Measurements from ENCODE around the gene EVI2B. TPM values are rescaled to one million over a fixed set of nuclear protein-coding genes. Genes with fewer than 3 reads are reported as not detected.

EVI2B gene
- total and polyA plus RNA-seq, 2 of the 4 experiments (the other 2 are of a cell fraction) = under 0.01 to 0.17 TPM

- peaks cover 14 to 26% of the 10 kb centered on the region in 2 experiments for H3K79me1 ChIP-seq (ENCODE audit: low read depth in 1 of 2, low read length in 2 of 2)
- no peak overlapping the region for H3K27ac ChIP-seq (ENCODE audit: insufficient read depth, low read length)
- dilution Hi-C loops (cut with HindIII; ENCODE audit: low sequenced_read_pairs, unreplicated experiment) = no loop called here
- in situ Hi-C loops (cut with MboI; ENCODE audit: low sequenced_read_pairs) = no loop called here
- no peaks in the 10 kb centered on the region; the same call in 1 of the 2 replicates for H3K9me1 ChIP-seq (ENCODE audit: insufficient read depth, low read length)
- no peak overlapping the region for H2AFZ ChIP-seq (replicated peaks; ENCODE audit: low read length, poor library complexity)
- H2BK120ac ChIP-seq (ENCODE audit: low read depth, low read length) = no peak overlapping the region
- ChIA-PET CTCF (no interaction called here), POLR2A (ENCODE audit: unreplicated experiment) (interaction anchor here (0.5 kb wide), 1 partner anchor 12 kb away, joined by 4 read pairs; no protein-coding TSS in a partner anchor)
- DNase-seq (no peak), ATAC-seq (ENCODE audit: low read depth) (no peak)
- H3K4ac ChIP-seq (ENCODE audit: low read depth, low read length) = no peak overlapping the region
- H2BK15ac ChIP-seq (ENCODE audit: low read depth, low read length) = no peak overlapping the region
- no peak overlapping the region for H4K5ac ChIP-seq (ENCODE audit: low read depth, low read length)
- H4K20me1 ChIP-seq (ENCODE audit: insufficient read depth, low read length) = no peaks in the 10 kb centered on the region; the same call in 1 of the 2 replicates
- no peak overlapping the region for H3K9ac ChIP-seq (ENCODE audit: low read depth, low read length)
- no peak overlapping the region for H4K91ac ChIP-seq (ENCODE audit: insufficient read depth, low read depth, low read length)
- no peak overlapping the region for H2AK5ac ChIP-seq (ENCODE audit: low read depth, low read length)
- H3K4me1 ChIP-seq (ENCODE audit: control insufficient read depth, insufficient read depth, low read length) = no peaks in the 10 kb centered on the region
- TF ChIP-seq POLR2A (IDR thresholded peaks at IDR 0.05; ENCODE audit: low read depth, low read length) = no peak
- no peak for TF ChIP-seq FOS (IDR thresholded peaks at IDR 0.05; ENCODE audit: low read depth, low read length)
- H3K23ac ChIP-seq (ENCODE audit: low read depth, low read length) = no peak overlapping the region
- H4K8ac ChIP-seq (ENCODE audit: low read depth in 2 of 2, low read length in 2 of 2) = no peak overlapping the region
- H2BK20ac ChIP-seq (ENCODE audit: low read depth, low read length) = no peak overlapping the region
- H2AK9ac ChIP-seq (replicated peaks; ENCODE audit: low read depth, low read length, poor library complexity) = no peak overlapping the region
- H3K14ac ChIP-seq (replicated peaks; ENCODE audit: low read depth, low read length) = no peak overlapping the region
- no peak overlapping the region for H2BK5ac ChIP-seq (ENCODE audit: low read depth, low read length, poor library complexity, severe bottlenecking)
- BruUV-seq (replicated peaks) = no TSS peak
- no peak overlapping the region for H3K4me2 ChIP-seq (ENCODE audit: low read depth, low read length)
- intact Hi-C loops (cut with micrococcal nuclease) = no loop called here
- no peak overlapping the region for H3K18ac ChIP-seq (ENCODE audit: low read depth, low read length)
- H3K56ac ChIP-seq (ENCODE audit: extremely low read depth, insufficient read depth, low read length) = no peak overlapping the region
- no peak overlapping the region for H3K4me3 ChIP-seq (ENCODE audit: insufficient read depth, low read depth, low read length)
- no peaks in the 10 kb centered on the region for H3K9me3 ChIP-seq (ENCODE audit: control insufficient read depth, insufficient read depth, low read length)
- no peaks in the 10 kb centered on the region for H3K36me3 ChIP-seq (ENCODE audit: control insufficient read depth, insufficient read depth, low read length)
- H3K27me3 ChIP-seq (ENCODE audit: control insufficient read depth, insufficient read depth, low read length) = no peaks in the 10 kb centered on the region
Measured at GRCh38 chr17:31299624-31300023, 14.2 kb downstream of the EVI2B start.
